ENCODE results near the gene WDR4.

GRCh38 chr21:42865776-42866160, 13.6 kb downstream of the WDR4 start:
- TF ChIP-seq POLR2A (IDR thresholded peaks at IDR 0.05) (no peak), CTCF (IDR thresholded peaks at IDR 0.05) (no peak), POLR2AphosphoS5 (IDR thresholded peaks at IDR 0.05) (no peak)
